ENCODE results near the gene HIPK3. TPM values are rescaled to one million over a fixed set of nuclear protein-coding genes. Genes with fewer than 3 reads are reported as not detected.

The HIPK3 gene
- total RNA-seq, 1 experiment from 2014 or later: 18.9 TPM

DNA sequence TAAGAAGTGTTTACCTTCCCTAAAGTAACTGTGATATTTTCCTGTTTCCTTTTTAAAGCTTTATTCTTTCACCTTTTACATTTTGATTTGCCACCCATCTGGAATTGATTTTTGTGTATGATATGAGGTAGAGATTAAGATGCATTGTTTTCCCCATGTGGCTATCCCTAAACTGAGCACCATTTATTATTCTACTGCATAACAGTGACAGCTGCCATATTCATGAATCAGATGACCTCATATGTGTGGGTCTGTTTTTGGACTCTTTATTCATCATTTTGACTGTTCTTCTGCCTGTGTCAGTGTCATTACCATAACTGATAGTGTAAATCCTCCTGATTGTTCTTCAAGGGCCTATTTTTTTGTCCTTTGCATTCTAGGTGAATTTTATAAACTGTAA, 50.8 kb downstream of the HIPK3 start:
- no peak for DNase-seq
- H3K4me3 ChIP-seq (ENCODE audit: insufficient read depth, low read depth, low read length): no peak overlapping the region

GRCh38 chr11:33309118-33309517, 51.9 kb downstream of the HIPK3 start:
- DNase-seq: no peak
- no peaks in the 10 kb centered on the region for H3K36me3 ChIP-seq (replicated peaks; ENCODE audit: control insufficient read depth, insufficient read depth, low read length)
- no peak overlapping the region for H3K4me3 ChIP-seq (ENCODE audit: insufficient read depth, low read depth, low read length)
- H3K27me3 ChIP-seq (ENCODE audit: control insufficient read depth, insufficient read depth, low read length): no peaks in the 10 kb centered on the region

More for the DNA sequence above, 50.8 kb downstream of the HIPK3 start:
- Histone ChIP-seq H3K36me3 (replicated peaks; ENCODE audit: control insufficient read depth, insufficient read depth, low read length) (no peaks in the 10 kb centered on the region), H3K27me3 (ENCODE audit: control insufficient read depth, insufficient read depth, low read length) (no peaks in the 10 kb centered on the region)

DNA sequence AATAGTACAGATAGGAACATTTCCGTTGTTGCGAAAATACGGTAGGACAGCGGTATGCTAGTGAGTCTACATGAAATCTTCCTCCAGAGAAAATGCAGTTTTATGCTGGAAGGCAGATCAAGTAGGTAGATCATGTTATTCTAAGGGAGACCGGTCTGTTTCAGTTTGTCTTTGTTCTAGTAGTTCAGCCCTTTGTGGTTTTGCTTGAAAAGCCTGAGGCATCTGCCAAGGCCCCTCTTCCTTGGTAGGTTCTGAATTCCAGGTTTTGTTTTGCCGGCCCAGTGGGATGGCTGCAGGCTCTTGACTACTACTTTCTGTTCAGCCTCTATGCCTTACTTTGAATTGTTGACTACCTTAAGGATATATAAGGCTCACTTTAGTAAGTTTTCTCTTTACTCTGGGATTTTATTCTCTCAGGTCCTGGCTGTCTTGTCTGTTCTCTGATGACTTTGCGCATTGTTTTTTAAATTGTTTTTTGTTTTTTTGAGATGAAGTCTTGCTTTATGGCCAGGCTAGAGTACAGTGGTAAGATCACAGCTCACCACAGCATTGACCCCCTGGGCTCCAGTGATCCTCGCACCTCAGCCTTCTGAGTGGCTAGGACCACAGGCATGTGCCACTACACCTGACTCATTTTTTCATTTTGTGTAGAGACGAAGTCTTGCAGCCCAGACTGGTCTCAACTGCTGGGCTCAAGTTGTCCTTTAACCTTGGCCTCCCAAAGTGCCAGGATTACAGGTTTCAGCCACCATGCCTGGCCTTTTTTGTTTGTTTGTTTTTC, 53.7 kb downstream of the HIPK3 start:
- peak; percentile 33 for DNase-seq
- H3K27me3 ChIP-seq (ENCODE audit: control insufficient read depth, insufficient read depth, low read length): no peaks in the 10 kb centered on the region
- H3K4me3 ChIP-seq (ENCODE audit: insufficient read depth, low read depth, low read length): no peak overlapping the region
- H3K36me3 ChIP-seq (replicated peaks; ENCODE audit: control insufficient read depth, insufficient read depth, low read length): no peaks in the 10 kb centered on the region

- no peaks in the 10 kb centered on the region for H3K27me3 ChIP-seq (ENCODE audit: control insufficient read depth, insufficient read depth, low read length)
- H3K36me3 ChIP-seq (replicated peaks; ENCODE audit: control insufficient read depth, insufficient read depth, low read length): no peaks in the 10 kb centered on the region
- DNase-seq: no peak
- H3K4me3 ChIP-seq (ENCODE audit: insufficient read depth, low read depth, low read length): no peak overlapping the region
These were observed 54.5 kb downstream of the HIPK3 start for GRCh38 chr11:33311680-33312079.

- DNase-seq: no peak
- no peaks in the 10 kb centered on the region for H3K27me3 ChIP-seq (ENCODE audit: control insufficient read depth, insufficient read depth, low read length)
- H3K4me3 ChIP-seq (ENCODE audit: insufficient read depth, low read depth, low read length): no peak overlapping the region
- H3K36me3 ChIP-seq (replicated peaks; ENCODE audit: control insufficient read depth, insufficient read depth, low read length): no peaks in the 10 kb centered on the region
These were observed 58.6 kb downstream of the HIPK3 start for GRCh38 chr11:33315822-33316221.

- no peaks in the 10 kb centered on the region for H3K36me3 ChIP-seq (replicated peaks; ENCODE audit: control insufficient read depth, insufficient read depth, low read length)
- H3K27me3 ChIP-seq (ENCODE audit: control insufficient read depth, insufficient read depth, low read length): no peaks in the 10 kb centered on the region
- no peak for DNase-seq
- H3K4me3 ChIP-seq (ENCODE audit: insufficient read depth, low read depth, low read length): no peak overlapping the region
These were observed 60.5 kb downstream of the HIPK3 start for GRCh38 chr11:33317662-33318061.

DNA sequence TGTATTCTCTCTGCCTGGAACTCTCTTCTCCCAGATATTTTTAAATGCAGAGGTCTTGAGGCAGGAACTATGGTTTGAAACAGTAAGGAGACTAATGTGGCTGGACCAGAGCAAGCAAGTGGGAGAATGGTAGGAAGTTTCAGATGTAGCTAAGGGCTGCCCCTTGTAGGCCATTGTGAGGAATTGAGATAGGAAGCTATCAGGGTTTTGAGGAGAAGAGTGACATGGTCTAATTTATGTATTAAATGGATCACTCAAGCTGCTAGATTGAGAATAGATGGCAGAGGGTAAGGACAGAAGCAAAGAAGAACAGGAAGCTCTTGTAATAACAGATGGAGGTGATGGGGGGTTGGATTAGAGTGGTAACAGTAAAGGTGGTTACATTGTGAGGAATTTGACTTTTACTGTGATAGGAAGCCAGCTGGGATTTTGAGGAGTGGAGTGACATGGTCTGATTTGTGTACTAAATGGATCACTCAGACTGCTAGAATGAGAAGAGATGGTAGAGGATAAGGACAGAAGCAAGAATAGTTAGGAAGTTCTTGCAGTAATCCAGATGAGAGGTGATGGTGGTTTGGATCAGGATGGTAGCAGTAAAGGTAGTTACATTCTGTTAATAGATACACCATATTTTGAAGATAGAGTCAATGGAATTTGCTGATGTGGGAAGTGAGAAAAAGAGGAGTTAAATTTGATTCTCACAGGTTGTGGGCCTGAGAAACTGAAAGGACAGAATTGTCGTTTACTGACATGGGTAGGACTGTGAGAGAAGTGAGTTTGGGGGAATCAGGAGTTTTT, 63.0 kb downstream of the HIPK3 start:
- H3K4me3 ChIP-seq (ENCODE audit: insufficient read depth, low read depth, low read length): no peak overlapping the region
- DNase-seq: no peak
- no peaks in the 10 kb centered on the region for H3K27me3 ChIP-seq (ENCODE audit: control insufficient read depth, insufficient read depth, low read length)
- no peaks in the 10 kb centered on the region for H3K36me3 ChIP-seq (replicated peaks; ENCODE audit: control insufficient read depth, insufficient read depth, low read length)

DNA sequence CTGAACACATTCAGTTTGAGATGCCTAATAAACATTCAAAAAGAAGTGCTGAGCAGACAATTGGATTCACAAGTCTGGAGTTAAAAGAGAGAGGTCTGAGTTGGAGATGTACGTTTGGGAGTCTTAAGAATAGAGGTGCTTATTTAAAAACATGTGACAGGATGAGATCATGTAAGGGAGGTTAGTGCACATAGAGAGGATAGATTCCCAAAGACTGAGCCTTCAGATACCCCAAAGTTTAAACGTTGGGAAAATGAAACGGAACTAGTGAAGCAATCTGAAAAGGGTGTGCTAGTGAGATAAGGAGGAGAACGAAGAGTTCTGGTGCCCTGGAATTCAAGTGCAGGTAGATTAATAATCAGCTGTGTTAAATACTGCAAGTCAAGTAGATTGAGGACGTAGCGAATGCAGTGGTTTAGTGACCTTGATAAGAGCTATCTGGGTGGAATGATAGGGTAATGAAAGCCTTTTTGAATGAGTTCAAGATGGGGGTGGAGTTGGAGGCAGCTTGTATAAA, 63.7 kb downstream of the HIPK3 start:
- no peak for DNase-seq
- Histone ChIP-seq H3K27me3 (ENCODE audit: control insufficient read depth, insufficient read depth, low read length) (no peaks in the 10 kb centered on the region), H3K36me3 (replicated peaks; ENCODE audit: control insufficient read depth, insufficient read depth, low read length) (no peaks in the 10 kb centered on the region), H3K4me3 (ENCODE audit: insufficient read depth, low read depth, low read length) (no peak overlapping the region)

DNA sequence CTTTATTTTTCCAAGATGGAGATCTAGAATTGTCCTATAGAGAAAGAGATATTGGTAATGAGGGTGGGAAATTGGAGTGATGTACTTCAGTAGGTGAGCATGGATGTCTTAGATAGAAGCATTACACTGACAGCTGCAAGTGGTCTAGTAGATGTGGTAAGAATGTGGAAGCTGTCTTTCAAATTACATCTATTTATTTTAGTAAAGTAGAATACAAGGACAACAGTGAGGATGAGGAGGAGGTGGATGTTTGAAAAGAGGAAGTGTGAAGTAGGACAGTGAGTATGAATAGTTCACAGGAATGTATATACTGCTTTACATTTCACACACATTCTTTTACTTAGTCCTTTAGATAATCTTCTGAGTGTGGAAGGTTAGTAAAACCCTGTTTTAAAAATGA, 64.2 kb downstream of the HIPK3 start:
- Histone ChIP-seq H3K27me3 (ENCODE audit: control insufficient read depth, insufficient read depth, low read length) (no peaks in the 10 kb centered on the region), H3K4me3 (ENCODE audit: insufficient read depth, low read depth, low read length) (no peak overlapping the region), H3K36me3 (replicated peaks; ENCODE audit: control insufficient read depth, insufficient read depth, low read length) (no peaks in the 10 kb centered on the region)
- DNase-seq: no peak

- no peaks in the 10 kb centered on the region for H3K36me3 ChIP-seq (replicated peaks; ENCODE audit: control insufficient read depth, insufficient read depth, low read length)
- H3K27me3 ChIP-seq (ENCODE audit: control insufficient read depth, insufficient read depth, low read length): no peaks in the 10 kb centered on the region
- H3K4me3 ChIP-seq (ENCODE audit: insufficient read depth, low read depth, low read length): no peak overlapping the region
These were observed 66.2 kb downstream of the HIPK3 start for GRCh38 chr11:33323421-33323820.

DNA sequence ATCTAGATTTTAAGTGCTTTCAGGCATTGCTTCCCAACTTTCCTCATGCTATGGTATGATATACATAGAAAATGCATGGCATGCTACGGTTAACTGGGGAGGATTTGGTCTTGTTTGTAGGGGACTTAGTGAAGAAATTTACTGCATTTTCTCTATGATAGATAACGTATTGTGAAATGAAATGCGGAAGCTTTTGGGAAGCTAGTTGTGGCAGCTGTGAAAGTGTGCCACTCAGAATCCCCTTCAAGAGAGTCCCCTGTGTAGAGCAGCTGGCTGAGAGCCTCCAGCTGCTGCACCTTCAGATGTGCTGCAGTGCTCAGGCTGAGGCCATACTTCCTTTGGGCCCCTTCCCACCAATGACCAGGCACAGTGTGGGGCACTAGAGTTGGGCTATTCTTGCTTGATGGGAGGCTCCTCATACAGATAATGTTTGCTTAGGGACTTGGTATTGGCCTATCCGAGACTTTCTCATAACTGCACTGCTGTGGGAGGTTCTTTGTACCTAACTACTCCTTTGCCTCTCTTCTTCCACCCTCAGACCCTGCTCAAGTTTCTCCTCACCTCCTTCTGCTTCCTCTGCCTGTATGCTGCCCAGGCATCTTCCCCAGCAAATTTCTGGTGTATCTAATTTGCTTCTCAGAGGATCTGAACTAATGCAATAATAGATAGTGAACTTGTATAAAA, 67.3 kb downstream of the HIPK3 start:
- Histone ChIP-seq H3K27me3 (ENCODE audit: control insufficient read depth, insufficient read depth, low read length) (no peaks in the 10 kb centered on the region), H3K36me3 (replicated peaks; ENCODE audit: control insufficient read depth, insufficient read depth, low read length) (no peaks in the 10 kb centered on the region), H3K4me3 (ENCODE audit: insufficient read depth, low read depth, low read length) (no peak overlapping the region)
- no peak for DNase-seq

More at GRCh38 chr11:33323421-33323820, 66.2 kb downstream of the HIPK3 start:
- no peak for DNase-seq

DNA sequence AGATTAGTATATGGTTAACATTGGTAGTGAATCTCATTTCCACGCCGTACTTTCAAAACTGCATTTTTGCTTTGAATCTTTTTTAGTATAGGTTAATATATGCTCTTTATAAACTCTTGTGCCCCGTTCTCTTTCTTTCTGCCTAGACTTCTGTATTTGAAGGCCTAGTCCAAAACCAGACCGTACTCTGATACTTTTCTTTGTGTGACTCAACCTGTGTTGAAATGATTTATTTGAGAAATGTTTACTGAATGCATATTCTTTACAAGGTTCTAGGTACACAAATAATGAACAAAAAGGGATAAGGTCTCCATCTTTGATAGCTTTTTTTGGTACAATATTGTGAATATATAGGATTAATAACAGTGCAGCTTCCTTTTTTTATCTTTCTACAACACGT, 68.3 kb downstream of the HIPK3 start:
- no peak for DNase-seq
- no peak overlapping the region for H3K4me3 ChIP-seq (ENCODE audit: insufficient read depth, low read depth, low read length)

DNA sequence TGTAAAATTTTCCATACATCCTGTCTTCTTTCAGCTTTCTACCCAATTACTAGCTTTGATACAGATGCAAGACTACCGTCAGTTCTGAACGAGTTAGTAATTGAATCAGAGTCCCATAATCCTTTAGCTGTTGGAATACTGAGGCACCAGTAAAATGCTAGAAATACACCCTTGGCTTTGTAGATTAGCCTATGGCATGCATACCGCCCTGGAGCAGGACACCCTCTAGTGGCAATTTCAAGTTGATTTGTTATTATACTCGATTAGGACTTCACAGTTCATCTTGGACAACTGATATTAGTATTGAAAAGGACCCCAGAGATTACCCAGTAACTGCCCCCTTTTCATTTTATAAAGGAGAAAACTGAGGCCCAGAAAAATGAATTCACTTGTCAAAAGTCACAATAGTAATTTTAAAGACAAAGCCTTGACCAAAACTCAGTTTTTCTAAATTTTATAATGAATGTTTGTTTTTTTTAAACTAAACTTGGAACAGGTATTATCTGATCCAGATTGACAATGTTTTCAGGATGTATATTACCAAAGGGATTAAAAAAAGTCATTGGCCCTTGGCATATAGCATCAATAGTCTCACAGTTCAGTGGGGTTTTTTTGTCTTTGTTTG, 72.6 kb downstream of the HIPK3 start:
- peak; percentile 36 for DNase-seq
- Histone ChIP-seq H3K4me3 (ENCODE audit: insufficient read depth, low read depth, low read length) (no peak overlapping the region), H3K36me3 (replicated peaks; ENCODE audit: control insufficient read depth, insufficient read depth, low read length) (no peaks in the 10 kb centered on the region), H3K27me3 (ENCODE audit: control insufficient read depth, insufficient read depth, low read length) (no peaks in the 10 kb centered on the region)

More for the DNA sequence above, 68.3 kb downstream of the HIPK3 start:
- Histone ChIP-seq H3K27me3 (ENCODE audit: control insufficient read depth, insufficient read depth, low read length) (no peaks in the 10 kb centered on the region), H3K36me3 (replicated peaks; ENCODE audit: control insufficient read depth, insufficient read depth, low read length) (no peaks in the 10 kb centered on the region)

DNA sequence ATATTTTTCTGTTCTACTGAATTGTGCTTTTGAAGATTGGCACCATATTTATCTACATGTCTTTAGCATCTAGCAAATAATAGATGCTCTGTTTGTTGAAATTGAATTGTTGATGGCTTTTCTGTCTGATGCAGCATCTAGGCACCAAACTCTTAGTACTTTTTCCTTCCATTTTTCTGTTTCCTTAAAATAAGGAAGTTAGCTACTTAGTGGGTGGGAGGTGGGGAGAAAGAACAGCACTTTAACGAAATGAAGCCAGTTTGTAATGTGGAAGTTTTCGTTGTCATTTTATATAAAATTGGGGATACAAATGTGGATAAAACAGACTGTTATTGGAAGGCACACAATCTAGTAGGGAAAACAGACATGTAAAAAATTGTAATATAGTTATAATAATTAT, 76.6 kb downstream of the HIPK3 start:
- no peaks in the 10 kb centered on the region for H3K27me3 ChIP-seq (ENCODE audit: control insufficient read depth, insufficient read depth, low read length)
- no peaks in the 10 kb centered on the region for H3K36me3 ChIP-seq (replicated peaks; ENCODE audit: control insufficient read depth, insufficient read depth, low read length)
- no peak overlapping the region for H3K4me3 ChIP-seq (ENCODE audit: insufficient read depth, low read depth, low read length)
- DNase-seq: no peak

All from H7 (cell line).